GM10266 (cell line): ENCODE data around the gene IBTK.

Experiments
- DNase-seq: peaks from one replicate; pipeline ENCODE4 v3.0.0; 2012; ENCODE audit errors: extremely low spot score
- CTCF ChIP-seq: IDR thresholded peaks from 2 replicates; pipeline ENCODE4 v1.5.1; 2012; ENCODE audit warnings: mild to moderate bottlenecking, low read depth; ENCODE audit not compliant: control insufficient read depth, insufficient read depth; ENCODE audit errors: missing control alignments

IBTK gene

GRCh38 chr6:82270881-82271635 is 23.5 kb upstream of the IBTK start:
- DNase-seq: peak; percentile 35
- peak; percentile 54 for TF ChIP-seq CTCF

DNA sequence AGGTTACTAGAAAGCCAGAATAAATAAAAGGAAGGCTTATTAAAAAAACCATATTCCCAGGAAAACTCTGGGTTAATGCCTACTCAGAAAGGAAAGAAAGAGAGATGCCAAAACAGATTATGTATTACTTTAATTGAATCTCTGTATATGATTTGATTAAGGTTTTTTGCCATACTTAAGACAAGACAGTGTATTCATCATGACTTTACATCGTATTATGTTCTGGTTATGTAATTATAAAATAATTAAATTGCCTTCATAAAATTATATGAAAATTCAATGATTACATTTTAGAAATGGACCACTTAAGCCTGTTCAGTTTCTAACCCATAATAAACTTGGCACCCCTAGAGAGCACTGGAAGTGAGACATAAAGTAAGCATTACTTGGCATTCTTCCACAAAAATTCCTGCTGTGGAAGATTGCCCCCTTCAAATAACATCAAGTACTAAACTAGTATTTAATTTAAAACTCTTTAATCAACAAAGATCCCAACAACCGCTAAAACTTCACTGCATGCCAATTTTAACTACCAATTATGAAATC is 20.8 kb upstream of the IBTK start:
- TF ChIP-seq CTCF: no peak
- DNase-seq: no peak

GRCh38 chr6:82264824-82265223 is 17.3 kb upstream of the IBTK start:
- TF ChIP-seq CTCF: no peak

DNA sequence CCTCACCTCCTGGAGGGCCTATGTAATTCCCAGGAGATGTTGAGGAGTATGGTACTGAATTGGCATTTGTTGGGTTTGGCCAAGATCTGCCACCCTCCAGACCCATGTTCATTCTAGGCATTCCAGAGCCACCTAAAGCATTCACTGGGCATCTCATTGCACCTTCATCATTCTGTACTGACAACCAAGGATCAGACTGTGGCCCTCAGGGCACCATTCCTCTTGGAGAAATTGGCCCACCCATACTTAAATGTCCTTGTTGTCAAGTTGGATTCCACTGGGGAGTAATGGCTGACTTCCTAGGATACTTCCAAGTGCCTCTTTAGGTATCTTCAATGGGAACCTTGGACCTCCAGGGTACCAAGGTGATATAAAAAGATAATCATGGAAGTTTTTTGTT is 16.8 kb upstream of the IBTK start:
- no peak for DNase-seq

More at GRCh38 chr6:82264824-82265223, 17.3 kb upstream of the IBTK start:
- no peak for DNase-seq

DNA sequence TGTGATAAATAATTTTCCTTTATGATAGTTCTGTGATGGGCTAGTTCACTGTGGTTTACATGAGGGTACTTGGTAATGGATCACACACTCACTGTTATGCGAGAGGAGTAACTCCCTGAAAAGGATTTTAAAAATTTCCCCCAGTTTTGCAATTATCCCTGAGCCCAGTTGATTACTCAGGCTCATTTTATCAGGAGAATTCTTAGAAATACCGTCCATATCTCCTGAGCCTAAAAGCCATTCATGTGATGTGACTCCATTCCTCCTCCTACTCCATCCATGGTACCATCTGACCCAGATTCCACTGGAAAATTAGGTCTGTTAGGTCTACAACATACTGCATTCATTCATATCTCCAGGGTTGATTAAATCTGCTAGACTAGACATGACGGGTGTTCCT is 16.4 kb upstream of the IBTK start:
- no peak for DNase-seq
- no peak for TF ChIP-seq CTCF

More for the DNA sequence above, 16.8 kb upstream of the IBTK start:
- no peak for TF ChIP-seq CTCF

GRCh38 chr6:82260997-82261732 is 13.6 kb upstream of the IBTK start:
- no peak for TF ChIP-seq CTCF
- DNase-seq: no peak

- DNase-seq: no peak
- no peak for TF ChIP-seq CTCF
Observed at GRCh38 chr6:82259389-82259788, 11.8 kb upstream of the IBTK start.
